ENCODE data around the gene FARSA. TPM values are rescaled to one million over a fixed set of nuclear protein-coding genes. Genes with fewer than 3 reads are reported as not detected.

Gene FARSA
- total and polyA plus RNA-seq, 2 of the 8 experiments (the other 6 are each of a cell fraction or from before 2014, with no cell fraction given), result 61.0 to 103 TPM

DNA sequence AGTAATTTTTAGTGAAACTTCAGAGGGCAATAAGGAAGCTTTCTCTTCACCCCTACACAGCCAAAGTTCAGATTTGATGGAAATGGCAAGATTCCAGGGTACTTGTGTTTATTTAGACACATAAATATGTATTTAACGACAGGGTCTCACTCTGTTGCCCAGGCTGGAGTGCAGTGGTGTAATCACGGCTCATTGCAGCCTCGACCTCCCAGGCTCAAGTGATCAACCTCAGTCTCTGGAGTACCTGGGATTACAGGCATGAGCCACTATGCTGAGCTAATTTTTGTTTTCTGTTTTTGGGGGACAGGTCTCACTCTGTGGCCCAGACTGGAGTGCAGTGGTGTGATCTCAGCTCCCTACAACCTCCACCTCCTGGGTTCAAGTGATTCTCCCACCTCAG, 12.5 kb downstream of the FARSA start (continued):
- TF ChIP-seq, protein P1, sequence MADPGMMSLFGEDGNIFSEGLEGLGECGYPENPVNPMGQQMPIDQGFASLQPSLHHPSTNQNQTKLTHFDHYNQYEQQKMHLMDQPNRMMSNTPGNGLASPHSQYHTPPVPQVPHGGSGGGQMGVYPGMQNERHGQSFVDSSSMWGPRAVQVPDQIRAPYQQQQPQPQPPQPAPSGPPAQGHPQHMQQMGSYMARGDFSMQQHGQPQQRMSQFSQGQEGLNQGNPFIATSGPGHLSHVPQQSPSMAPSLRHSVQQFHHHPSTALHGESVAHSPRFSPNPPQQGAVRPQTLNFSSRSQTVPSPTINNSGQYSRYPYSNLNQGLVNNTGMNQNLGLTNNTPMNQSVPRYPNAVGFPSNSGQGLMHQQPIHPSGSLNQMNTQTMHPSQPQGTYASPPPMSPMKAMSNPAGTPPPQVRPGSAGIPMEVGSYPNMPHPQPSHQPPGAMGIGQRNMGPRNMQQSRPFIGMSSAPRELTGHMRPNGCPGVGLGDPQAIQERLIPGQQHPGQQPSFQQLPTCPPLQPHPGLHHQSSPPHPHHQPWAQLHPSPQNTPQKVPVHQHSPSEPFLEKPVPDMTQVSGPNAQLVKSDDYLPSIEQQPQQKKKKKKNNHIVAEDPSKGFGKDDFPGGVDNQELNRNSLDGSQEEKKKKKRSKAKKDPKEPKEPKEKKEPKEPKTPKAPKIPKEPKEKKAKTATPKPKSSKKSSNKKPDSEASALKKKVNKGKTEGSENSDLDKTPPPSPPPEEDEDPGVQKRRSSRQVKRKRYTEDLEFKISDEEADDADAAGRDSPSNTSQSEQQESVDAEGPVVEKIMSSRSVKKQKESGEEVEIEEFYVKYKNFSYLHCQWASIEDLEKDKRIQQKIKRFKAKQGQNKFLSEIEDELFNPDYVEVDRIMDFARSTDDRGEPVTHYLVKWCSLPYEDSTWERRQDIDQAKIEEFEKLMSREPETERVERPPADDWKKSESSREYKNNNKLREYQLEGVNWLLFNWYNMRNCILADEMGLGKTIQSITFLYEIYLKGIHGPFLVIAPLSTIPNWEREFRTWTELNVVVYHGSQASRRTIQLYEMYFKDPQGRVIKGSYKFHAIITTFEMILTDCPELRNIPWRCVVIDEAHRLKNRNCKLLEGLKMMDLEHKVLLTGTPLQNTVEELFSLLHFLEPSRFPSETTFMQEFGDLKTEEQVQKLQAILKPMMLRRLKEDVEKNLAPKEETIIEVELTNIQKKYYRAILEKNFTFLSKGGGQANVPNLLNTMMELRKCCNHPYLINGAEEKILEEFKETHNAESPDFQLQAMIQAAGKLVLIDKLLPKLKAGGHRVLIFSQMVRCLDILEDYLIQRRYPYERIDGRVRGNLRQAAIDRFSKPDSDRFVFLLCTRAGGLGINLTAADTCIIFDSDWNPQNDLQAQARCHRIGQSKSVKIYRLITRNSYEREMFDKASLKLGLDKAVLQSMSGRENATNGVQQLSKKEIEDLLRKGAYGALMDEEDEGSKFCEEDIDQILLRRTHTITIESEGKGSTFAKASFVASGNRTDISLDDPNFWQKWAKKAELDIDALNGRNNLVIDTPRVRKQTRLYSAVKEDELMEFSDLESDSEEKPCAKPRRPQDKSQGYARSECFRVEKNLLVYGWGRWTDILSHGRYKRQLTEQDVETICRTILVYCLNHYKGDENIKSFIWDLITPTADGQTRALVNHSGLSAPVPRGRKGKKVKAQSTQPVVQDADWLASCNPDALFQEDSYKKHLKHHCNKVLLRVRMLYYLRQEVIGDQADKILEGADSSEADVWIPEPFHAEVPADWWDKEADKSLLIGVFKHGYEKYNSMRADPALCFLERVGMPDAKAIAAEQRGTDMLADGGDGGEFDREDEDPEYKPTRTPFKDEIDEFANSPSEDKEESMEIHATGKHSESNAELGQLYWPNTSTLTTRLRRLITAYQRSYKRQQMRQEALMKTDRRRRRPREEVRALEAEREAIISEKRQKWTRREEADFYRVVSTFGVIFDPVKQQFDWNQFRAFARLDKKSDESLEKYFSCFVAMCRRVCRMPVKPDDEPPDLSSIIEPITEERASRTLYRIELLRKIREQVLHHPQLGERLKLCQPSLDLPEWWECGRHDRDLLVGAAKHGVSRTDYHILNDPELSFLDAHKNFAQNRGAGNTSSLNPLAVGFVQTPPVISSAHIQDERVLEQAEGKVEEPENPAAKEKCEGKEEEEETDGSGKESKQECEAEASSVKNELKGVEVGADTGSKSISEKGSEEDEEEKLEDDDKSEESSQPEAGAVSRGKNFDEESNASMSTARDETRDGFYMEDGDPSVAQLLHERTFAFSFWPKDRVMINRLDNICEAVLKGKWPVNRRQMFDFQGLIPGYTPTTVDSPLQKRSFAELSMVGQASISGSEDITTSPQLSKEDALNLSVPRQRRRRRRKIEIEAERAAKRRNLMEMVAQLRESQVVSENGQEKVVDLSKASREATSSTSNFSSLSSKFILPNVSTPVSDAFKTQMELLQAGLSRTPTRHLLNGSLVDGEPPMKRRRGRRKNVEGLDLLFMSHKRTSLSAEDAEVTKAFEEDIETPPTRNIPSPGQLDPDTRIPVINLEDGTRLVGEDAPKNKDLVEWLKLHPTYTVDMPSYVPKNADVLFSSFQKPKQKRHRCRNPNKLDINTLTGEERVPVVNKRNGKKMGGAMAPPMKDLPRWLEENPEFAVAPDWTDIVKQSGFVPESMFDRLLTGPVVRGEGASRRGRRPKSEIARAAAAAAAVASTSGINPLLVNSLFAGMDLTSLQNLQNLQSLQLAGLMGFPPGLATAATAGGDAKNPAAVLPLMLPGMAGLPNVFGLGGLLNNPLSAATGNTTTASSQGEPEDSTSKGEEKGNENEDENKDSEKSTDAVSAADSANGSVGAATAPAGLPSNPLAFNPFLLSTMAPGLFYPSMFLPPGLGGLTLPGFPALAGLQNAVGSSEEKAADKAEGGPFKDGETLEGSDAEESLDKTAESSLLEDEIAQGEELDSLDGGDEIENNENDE (IDR thresholded peaks at IDR 0.05; ENCODE audit: insufficient replicate concordance, low read length), result no peak
- TF ChIP-seq CREB1 (IDR thresholded peaks at IDR 0.05), result no peak
- no peak for TF ChIP-seq MAFK (IDR thresholded peaks at IDR 0.05; ENCODE audit: low read depth, low read length)
- TF ChIP-seq TEAD4 (IDR thresholded peaks at IDR 0.05; ENCODE audit: low read depth, low read length), result no peak
- no peak for TF ChIP-seq KDM1A (IDR thresholded peaks at IDR 0.05; ENCODE audit: borderline replicate concordance, low read length)
- no peak for TF ChIP-seq SAP30 (IDR thresholded peaks at IDR 0.05; ENCODE audit: insufficient read depth, insufficient replicate concordance, low read length)
- no peak for TF ChIP-seq POLR2A (IDR thresholded peaks at IDR 0.05; ENCODE audit: control extremely low read depth in 1 of 2, low read depth in 2 of 2, low read length in 2 of 2)
- TF ChIP-seq KDM4A (IDR thresholded peaks at IDR 0.05; ENCODE audit: low read depth, low read length, severe bottlenecking), result no peak
- no peak for TF ChIP-seq CEBPB (IDR thresholded peaks at IDR 0.05; ENCODE audit: low read depth, low read length)
